ENCODE data around the gene STAC3. TPM values are rescaled to one million over a fixed set of nuclear protein-coding genes. Genes with fewer than 3 reads are reported as not detected.

The STAC3 gene
- total and polyA plus RNA-seq, 2 of the 8 experiments (the other 6 are each of a cell fraction or from before 2014, with no cell fraction given) = 0.70 to 1.3 TPM

DNA sequence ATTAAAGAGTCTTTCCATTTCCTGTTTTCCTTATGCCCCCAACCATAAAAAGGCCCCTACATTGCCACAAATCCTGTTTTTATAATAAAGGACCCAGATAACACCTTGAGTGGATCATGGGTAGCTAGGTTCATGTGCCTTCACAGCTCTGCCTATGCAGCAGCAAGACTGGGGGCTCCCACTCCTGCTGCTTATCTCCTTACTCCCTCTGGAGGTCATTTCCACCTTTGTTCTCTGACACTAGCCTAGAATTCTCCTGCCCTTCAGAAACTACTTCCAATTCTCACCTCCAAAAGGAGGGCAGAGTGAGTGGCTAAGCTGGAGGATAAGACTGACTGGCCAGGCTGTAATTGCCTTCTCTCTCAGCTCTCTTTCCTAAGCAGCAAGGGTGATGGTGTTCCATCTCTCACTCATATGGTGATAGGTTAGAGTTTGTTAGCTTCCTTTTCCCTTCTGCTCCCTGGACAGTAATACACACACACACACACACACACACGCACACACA lies 20.0 kb upstream of the STAC3 start:
- Histone ChIP-seq H3K9me3 (ENCODE audit: insufficient read depth in 2 of 2, low read depth in 1 of 2, low read length in 1 of 2) (no peaks in the 10 kb centered on the region), H4K20me1 (replicated peaks in 1 of 2; ENCODE audit: control insufficient read depth in 1 of 2, insufficient read depth in 2 of 2, low read length in 2 of 2) (peaks cover 0 to 2% of the 10 kb centered on the region in 2 experiments), H4K8ac (ENCODE audit: extremely low read depth, insufficient read depth, low read length) (no peak overlapping the region), H2BK20ac (ENCODE audit: low read length) (no peak overlapping the region), H3K79me2 (ENCODE audit: control insufficient read depth in 1 of 2, insufficient read depth in 2 of 2, low read length in 2 of 2) (no peaks in the 10 kb centered on the region), H2AFZ (ENCODE audit: low read length) (no peak overlapping the region), H4K91ac (replicated peaks; ENCODE audit: insufficient read length, low read length) (no peak overlapping the region), H3K18ac (ENCODE audit: extremely low read depth, low read length) (no peak overlapping the region), H3K23ac (ENCODE audit: insufficient read length) (no peak overlapping the region), H3K4me2 (ENCODE audit: insufficient read depth in 1 of 2, low read depth in 2 of 2, low read length in 2 of 2) (no peak overlapping the region), H3K36me3 (ENCODE audit: control insufficient read depth in 2 of 4, insufficient read depth in 4 of 4, low read length in 3 of 4) (peaks cover 0 to 15% (median 6%) of the 10 kb centered on the region in 4 experiments; a peak in 5 of 8 replicates), H3K9ac (replicated peaks in 1 of 4; ENCODE audit: extremely low read depth in 1 of 4, low read depth in 3 of 4, low read length in 3 of 4) (no peak overlapping the region), H3K79me1 (ENCODE audit: low read depth, low read length) (no peaks in the 10 kb centered on the region), H3K27ac (ENCODE audit: low read depth, low read length) (no peak overlapping the region), H3K4me3 (ENCODE audit: extremely low read depth in 1 of 4, insufficient read depth in 2 of 4, low read depth in 3 of 4, low read length in 4 of 4) (no peak overlapping the region), H2AK5ac (ENCODE audit: low read depth, low read length) (no peak overlapping the region), H2BK120ac (replicated peaks; ENCODE audit: low read depth, low read length) (no peak overlapping the region), H2BK12ac (ENCODE audit: low read depth, low read length) (no peak overlapping the region), H3K56ac (replicated peaks; ENCODE audit: insufficient read length, low read depth, low read length) (no peak overlapping the region), H3K4ac (replicated peaks; ENCODE audit: insufficient read length, low read depth, low read length) (no peak overlapping the region), H3K27me3 (replicated peaks in 1 of 4; ENCODE audit: control insufficient read depth in 3 of 4, extremely low read depth in 1 of 4, insufficient read depth in 3 of 4, low read length in 3 of 4) (no peaks in the 10 kb centered on the region), H3K14ac (ENCODE audit: insufficient read length) (no peak overlapping the region), H2BK5ac (ENCODE audit: low read depth, low read length) (no peak overlapping the region), H3K4me1 (replicated peaks in 1 of 4; ENCODE audit: control insufficient read depth in 3 of 4, insufficient read depth in 4 of 4, low read length in 3 of 4) (no peaks in the 10 kb centered on the region; a peak in 1 of 7 replicates), H2BK15ac (ENCODE audit: low read length) (no peak overlapping the region), H3K23me2 (ENCODE audit: low read depth, low read length) (no peaks in the 10 kb centered on the region), H4K5ac (ENCODE audit: insufficient read length, low read depth, low read length) (no peak overlapping the region)
- ChIA-PET POLR2A (ENCODE audit: partially characterized antibody) (interaction anchor here (0.9 to 2.8 kb wide), 6 partner anchors 10 to 219 kb away, joined by 4 to 12 read pairs (median 6); partner anchors contain the start of gene INHBE), CTCF (ENCODE audit: partially characterized antibody) (interaction anchor here (0.6 to 6.0 kb wide), 18 partner anchors 8 to 728 kb away, joined by 3 to 35 read pairs (median 7); partner anchors contain the start of genes INHBE and STAC3)
- WGBS, 2 experiments (ENCODE audit: extremely low coverage in 1 of 2, insufficient coverage in 1 of 2, insufficient read length in 1 of 2, insufficient replicate concordance in 2 of 2, low coverage in 1 of 2, low lambda C conversion rate in 2 of 2, missing lambda C conversion rate in 1 of 2) = 100% methylated on average over 1 of the region's 1 CpG; no CpG with 5 or more reads in 1 of the 2 experiments
- FAIRE-seq (peak; percentile 72), DNase-seq (ENCODE audit: low read depth in 1 of 2, low spot score in 2 of 2) (no peak)
- TF ChIP-seq ASH2L (IDR thresholded peaks at IDR 0.05; ENCODE audit: low read length) = no peak
- TF ChIP-seq, protein P1, sequence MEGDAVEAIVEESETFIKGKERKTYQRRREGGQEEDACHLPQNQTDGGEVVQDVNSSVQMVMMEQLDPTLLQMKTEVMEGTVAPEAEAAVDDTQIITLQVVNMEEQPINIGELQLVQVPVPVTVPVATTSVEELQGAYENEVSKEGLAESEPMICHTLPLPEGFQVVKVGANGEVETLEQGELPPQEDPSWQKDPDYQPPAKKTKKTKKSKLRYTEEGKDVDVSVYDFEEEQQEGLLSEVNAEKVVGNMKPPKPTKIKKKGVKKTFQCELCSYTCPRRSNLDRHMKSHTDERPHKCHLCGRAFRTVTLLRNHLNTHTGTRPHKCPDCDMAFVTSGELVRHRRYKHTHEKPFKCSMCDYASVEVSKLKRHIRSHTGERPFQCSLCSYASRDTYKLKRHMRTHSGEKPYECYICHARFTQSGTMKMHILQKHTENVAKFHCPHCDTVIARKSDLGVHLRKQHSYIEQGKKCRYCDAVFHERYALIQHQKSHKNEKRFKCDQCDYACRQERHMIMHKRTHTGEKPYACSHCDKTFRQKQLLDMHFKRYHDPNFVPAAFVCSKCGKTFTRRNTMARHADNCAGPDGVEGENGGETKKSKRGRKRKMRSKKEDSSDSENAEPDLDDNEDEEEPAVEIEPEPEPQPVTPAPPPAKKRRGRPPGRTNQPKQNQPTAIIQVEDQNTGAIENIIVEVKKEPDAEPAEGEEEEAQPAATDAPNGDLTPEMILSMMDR (IDR thresholded peaks at IDR 0.05; ENCODE audit: control extremely low read depth in 1 of 3, insufficient read depth in 1 of 3, low read depth in 1 of 3, low read length in 3 of 3) = peak in 2 of 3 experiments; percentile 45 to 47; a peak in 3 of 4 replicates
- TF ChIP-seq RAD21 (IDR thresholded peaks at IDR 0.05 in 1 of 2, conservative IDR thresholded peaks at IDR 0.05 in 1 of 2; ENCODE audit: low read depth in 2 of 2, low read length in 2 of 2) = peak in 1 of 2 experiments; percentile 46; a peak in 2 of 4 replicates
